Stimulated activated CD4-positive, alpha-beta T cell treated with anti-CD3 and anti-CD28 coated beads, TNF-alpha, amount 100 ng/mL, for 24 hours (primary cell): ENCODE measurements around the gene CTIF.

Experiments used
- DNase-seq, 3 experiments: peaks; one replicate each; pipeline ENCODE4 v3.0.0-alpha.2; 2020; ENCODE audit warnings: low read depth in 3 of 3

CTIF gene

DNA sequence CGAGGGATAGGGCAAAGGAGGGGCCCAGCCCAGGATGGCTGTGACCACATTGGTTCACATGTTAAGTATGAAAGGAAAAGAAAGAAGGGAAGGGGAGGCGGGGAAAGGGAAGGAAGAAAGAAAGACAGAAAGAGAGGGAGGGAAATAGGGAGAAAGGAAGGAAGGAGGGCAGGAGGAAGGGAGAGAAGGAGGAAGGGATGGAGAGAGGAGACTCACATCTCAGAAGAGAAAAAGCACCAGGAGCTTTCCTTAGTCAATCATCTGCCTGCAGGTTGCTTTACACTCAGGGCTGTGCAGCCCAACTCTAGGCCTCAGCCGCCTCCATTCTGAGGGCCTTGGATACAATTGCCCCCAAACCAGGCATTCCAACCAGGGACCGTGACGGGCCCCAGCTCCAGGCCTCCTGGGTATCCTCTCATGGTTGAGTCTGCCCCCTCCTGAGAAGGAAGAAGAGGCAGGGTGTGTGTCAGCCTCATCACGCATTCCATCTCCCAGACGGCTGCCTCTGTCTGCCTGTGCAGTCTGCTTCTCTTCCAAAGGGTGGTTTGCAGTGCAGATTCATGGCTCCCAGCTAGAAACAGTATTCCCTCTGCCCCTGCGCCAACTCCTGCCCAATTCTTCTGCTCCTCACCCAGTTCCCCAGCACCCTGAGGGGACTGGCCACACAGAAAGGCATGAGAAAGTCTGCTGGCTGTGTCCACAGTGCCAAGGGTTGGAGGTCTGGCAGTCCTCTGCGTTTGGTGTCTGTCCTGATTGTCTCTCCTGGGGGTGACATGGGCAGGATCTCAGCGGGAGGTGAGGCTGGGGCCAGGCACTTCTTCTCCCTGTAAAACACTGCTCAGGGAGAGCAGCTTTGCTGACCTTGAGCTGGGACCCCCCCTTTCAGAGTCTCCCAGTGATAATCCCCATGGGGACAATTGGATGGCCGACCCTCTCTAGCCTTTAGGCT is 248.6 kb downstream of the CTIF start:
- DNase-seq, result no peak

DNA sequence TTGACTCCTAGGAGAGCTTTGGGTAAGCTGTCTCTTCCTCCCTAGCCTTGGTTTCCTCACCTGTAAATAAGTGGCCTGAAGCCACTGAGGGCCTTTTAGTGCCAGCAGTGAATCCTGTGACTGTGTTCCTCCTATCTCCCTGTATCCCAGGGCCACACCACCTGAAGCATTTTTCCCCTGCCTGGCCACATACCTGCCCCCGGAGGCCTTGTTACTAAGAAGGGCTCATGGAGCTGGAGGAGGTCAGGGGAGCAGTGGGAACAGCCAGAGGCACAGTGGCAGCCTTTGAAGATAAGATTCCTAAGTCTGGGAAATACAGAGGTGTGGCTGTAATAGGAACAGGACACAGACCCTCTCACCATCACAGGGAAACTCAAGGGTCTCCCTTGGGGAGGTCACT is 249.5 kb downstream of the CTIF start:
- DNase-seq, result no peak

DNA sequence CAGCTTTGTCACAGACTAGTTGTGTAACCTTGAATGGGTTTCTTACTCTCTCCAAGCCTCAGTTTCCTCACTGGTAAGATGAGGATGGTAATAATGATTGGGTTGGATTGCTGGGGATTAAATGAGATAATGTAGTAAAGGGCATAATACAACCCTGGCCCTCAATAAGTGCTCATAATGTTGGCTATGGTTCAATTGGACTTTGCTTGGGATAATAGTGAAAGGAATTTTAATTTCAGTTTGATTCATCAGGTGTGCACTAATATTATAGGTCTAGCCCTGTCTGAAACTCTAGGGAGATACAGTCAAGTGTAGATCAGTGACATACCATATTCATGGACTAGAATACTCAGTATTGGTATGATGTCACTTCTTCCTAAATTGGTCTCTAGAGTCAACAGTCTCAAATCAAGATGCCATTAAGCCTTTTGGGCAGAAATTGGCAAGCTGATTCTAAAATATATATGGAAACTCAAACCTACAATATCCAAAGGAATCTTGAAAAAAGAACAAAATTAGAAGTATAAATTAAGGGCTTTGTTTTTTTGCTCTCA is 250.5 kb downstream of the CTIF start:
- no peak for DNase-seq

DNA sequence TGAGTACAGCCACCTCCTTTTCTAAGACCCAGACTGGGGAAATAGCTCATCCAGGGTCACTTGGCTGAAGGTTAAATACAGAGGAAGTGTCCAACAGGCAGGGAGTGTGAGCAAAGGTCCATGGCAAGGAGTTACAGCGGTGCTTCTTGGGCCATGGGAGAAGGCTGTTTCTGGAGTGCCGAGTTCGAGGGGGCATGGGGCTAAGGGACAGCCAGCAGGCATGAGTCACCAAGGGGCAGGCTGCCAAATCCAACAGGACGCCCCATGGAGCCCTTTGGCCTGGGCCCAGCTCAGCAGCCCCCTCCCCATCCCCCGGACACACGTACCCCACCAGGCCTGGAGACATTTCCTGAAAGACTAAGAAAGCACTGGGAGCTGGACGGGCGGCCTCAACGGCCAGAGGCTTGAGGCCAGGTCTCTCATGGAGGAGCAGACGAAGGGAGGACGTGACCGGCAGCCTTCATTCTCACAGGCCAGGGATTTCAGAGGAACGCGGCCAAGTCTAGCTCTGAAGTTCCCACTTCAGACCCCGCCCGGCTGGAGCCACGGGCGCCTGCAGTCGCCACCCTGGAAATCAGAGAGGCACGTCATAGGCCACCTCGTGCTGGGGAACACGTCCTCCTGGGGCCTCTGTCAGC is 251.5 kb downstream of the CTIF start:
- no peak for DNase-seq

DNA sequence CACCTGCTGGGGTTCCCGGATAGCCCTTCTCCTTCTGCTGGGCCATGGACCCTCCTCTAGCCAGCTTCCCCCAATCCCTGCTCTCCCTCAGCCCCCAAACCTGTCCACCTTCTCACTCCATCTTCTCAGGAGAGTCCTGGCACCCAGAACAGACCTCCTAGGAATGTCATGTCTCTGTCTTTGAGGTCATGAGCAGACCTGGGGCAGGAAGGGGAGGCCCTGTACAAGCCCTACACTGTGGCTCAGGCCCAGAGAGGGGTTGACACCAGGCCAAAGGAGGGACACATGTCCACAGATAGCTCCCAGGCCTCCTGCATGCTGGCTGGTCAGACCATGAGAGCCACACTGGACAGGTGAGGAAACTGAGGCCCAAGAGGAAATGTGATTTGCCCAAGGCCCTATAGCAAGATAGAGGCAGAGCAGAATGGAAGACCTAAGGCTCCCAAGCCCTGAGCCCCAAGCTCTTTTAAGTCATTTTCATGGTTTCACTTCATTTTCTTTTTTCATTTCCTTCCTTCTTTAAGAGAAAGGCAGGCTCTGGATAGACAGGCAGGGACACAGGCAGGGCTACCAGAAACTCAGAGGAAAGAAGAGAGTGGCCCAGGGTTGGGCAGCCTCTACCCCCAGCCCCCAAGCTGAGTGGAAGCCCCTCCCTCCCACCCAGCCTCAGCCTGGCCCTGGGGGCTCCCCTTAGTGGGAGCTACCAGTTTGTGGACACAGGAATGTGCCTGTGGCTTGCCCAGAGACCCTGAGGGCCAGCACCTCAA is 252.2 kb downstream of the CTIF start:
- no peak for DNase-seq

DNA sequence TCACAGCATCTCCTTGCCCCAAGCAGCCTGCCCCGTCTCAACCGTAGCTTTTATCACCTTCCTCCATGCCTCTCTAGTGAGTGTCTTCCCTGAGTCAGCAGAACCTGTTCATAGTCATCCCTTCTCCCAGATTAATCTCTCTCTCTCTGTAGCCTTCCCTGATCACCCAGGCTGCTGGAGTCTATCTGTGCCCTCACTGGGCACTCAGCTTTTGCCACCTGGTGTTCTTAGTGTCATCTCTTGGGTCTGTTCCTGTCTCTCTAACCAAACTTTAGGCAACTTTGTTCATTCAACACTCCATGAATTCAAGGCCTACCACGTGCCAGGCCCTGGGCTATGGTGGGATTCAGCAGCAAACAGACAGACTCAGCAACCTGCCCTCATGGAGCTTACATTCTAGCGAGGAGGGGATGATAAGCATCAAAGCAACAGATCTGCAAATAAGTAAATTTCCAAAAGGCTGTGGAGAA is 252.8 kb downstream of the CTIF start:
- DNase-seq, result no peak

DNA sequence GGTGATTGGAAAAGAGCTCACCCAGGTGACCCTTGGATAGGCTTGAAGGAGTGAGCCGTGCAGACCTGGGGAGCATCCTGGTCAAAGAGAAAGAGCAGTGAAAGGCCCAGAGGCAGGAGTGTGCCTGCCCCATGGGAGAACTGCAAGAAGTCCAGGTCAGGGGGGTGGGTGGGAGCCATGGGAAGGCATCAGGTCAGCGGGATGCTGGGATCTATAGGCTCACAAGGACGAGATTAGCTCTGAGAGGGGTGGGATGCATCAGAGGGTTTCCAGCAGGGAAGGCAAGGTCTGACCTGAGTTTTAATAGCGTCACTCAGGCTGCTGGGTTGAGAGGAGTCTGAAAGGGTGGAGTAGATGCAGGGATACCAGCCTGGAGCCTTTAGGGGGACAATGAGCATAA is 253.3 kb downstream of the CTIF start:
- DNase-seq, result no peak

DNA sequence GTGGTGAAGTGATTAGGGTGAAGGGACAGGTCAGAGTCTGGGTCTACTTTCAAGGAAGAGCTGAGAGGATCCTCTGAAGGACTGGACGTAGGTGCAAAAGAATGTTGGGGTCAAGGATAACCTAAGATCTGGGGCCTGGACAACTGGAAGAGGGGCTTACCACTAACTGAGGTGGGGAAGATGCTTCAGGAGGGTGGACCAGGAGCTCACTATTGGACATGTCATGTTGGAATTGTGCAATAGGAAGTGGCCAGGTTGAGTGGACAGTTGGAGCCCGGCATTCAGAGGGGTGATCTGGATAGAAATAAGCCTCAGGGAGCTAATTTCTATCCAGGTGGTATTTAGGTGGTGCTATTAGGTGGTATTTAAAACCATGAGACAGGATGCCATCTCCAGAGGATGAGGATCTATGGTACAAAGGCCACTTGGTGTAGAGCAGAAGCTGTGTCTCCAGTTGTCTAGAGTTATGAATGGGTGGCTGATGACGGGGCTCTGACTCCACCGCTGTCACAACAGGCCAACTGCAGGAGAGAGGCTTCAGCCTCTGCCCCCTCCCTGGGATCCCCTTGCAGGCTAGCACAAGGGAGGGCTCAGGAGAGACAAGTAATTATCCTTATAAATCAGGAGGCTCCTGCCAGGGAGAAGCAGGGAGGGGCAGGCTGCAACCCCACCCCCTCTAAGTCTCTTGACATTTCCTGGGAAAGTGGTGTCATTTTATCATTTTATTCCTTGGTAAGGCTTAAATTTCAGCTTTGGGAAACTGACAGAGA is 254.0 kb downstream of the CTIF start:
- no peak for DNase-seq

DNA sequence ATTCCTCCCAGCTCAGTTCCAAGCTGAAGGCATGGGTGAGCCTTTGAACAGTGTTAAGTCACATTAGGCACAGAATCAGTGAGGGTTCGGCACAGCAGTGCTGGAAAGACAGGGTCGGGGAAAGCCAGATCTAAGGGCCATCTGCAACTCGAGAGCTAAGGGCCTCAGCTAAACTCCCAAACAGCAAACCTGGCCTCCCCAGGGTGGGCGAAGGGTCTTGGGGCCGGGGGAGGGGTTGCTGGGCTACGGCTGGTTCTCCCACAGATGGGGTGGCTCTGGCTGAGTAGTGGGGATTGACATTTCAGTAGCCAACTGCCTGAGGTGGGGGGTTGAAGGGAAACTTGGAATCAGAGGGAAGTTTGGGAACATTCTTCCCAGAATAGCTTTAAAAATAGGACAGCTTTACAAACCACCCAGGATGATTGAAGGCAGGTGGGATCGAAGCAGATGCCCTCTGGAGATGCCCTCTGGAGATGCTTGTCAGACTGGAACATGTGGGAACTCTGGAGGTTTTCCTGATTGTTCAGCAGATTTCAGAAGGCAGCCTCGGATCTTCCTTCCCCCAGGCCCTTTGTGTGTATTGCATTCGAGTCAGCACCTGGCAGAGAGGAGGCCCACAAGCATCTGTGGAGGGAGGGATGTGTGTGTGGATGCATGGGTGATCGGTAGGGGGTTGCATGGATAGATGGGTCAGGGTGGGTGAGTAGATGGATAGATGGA is 255.6 kb downstream of the CTIF start:
- no peak for DNase-seq

DNA sequence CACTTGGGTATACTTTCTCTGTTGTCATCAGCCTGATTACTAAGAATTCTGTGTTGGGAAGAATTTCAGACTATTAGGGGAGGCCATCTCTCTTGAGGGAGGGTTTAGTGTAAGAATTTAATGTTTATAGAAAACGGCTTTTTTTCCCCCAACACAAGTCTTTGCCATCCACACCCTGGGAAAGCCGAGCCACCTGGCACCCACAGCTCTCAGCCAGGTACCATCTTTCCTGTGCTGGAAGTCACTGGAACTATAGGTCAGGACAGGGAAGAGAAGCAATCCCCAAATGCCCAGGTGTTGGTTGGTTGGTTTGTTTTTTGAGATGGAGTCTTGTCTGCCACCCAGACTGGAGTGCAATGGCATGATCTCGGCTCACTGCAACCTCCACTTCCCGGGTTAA is 256.9 kb downstream of the CTIF start:
- DNase-seq, result no peak

DNA sequence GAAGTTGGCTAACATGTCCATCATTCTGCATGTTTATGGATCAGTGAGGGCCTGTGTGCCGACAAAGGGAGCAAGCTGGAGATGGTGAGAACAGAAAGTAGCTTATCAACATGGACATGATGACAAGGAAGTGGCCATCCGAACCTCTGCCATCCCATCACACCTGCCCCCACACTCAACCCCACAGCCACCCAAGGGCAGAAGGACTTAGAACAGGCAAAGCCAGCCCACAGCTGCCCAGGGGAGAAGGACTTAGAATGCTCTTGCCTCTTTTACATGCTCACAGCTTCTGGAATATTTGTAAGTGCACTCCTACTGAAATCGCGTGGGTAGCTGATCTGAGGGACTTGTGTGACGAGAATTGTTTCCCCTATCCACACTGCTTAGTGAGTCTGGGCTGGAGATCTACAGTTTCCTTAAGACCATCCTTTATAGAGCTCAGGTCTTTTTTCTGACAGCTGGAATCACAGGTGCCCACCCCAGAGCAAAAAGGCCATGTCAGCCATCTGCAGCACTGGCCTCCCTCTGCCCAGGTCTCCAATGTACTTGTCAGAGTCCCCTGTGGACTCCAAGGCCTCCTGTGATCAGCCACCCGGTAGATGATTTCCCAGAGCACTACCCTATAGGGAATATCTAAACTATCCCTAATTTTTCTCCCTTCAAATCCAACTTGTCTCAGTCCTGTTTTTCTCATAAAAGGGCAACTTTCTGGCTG is 257.8 kb downstream of the CTIF start:
- no peak for DNase-seq

DNA sequence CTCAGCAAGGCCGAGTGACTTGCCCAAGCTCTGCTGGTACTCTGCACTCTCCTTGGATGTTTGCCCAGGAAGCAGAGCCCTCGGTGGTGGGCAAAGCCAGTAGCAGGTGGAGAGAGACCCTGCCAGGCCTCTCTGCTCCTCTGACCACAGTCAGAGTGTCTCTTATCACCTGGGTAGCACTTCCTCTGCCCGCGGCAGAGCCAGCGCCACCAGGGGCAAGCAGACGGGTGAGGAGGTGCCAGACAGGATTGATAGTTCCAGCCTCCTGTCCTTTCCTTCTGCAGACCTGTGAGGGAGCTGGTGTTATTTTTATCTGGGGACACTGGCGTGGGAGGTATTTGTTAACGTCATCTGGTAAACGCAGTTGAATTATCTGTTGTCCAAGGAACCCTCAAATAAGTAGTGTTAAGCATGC is 259.0 kb downstream of the CTIF start:
- no peak for DNase-seq

DNA sequence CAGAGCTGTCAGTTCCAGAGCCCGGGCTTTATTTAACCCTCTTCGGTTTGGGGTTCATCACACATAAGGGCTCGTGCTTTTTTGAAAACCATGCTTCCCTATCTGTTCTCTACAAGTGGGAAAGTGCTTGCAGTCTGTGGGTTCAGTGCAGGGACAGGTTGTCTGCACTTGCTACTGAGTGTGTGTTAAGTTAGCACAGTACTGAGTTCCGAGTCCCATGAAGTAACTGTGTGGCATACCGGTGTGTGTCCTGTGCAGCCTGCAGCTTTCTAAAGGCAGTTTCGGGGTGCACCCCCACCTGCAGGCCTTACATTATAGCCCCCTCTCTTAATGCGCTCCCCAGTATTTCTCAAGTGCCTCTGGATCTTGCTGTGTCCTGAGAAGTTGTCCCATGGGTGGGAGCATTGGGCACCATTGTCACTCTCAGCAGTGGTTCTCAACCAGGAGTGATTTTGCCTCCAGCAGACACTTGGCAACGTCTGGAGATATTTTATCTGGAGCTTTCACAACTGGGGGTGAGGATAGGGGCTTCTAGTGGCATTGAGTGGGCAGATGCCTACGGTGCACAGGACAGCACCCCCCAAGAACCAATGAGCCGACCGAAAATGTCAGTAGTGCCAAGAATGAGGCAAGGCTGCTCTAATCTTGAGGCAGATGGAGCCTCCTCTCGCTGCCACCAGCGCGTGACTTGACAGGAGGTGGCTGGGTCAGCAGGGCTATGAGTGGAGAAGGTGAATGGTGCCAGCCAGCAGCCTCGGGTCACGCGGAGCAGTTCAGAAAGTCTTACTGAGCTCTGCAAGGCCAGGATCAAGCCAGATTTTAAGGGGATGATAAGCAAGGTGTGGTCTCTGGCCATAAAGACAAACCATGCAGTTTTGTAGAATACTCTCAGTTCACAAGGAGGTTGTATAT is 259.8 kb downstream of the CTIF start:
- no peak for DNase-seq

DNA sequence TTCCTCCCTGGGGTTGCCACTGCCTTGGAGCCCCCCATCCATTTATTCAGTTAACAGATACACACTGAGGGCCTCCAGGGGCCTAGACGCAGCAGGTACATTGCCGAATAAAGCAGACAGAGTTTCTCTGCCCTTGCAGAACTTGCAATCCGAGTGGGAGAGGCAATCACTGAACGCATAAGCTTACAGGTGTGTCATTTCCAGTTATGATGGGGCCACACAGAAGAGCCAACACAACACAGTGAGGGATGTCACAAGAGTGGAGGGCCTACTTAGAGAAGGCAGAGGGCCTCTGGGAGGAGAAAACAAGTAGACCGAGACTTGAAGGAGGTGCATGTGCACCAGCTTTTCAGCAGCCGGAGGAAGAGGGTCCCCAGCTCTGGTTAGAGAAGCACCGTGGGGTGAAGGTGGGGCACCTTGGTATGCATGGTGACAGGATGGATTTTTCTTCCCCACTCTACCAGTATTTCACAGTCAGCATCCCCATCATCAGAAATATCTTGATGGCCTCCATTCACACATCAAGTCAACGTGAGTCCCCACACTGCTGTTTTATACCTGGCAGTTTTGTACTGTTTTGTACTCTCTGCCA is 261.0 kb downstream of the CTIF start:
- no peak for DNase-seq

DNA sequence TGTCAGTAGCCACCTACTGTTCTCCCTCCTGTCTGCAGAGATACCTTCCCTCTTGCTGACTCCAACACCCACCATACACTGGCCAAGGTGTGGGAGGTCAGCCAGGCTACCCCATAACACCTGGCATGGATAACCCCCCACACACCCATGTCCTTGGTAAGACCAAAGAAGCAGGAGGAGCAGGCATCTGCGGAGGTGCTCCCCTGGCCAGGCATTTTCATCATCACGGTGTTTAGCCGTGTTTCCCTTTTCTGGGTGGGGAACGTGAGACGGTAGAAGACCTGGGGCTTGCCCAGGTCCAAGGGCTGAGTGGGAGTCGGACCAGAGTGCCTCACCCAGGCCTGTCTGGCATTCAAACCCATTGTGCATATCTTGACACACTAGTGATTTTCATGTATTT is 261.6 kb downstream of the CTIF start:
- DNase-seq, result no peak

DNA sequence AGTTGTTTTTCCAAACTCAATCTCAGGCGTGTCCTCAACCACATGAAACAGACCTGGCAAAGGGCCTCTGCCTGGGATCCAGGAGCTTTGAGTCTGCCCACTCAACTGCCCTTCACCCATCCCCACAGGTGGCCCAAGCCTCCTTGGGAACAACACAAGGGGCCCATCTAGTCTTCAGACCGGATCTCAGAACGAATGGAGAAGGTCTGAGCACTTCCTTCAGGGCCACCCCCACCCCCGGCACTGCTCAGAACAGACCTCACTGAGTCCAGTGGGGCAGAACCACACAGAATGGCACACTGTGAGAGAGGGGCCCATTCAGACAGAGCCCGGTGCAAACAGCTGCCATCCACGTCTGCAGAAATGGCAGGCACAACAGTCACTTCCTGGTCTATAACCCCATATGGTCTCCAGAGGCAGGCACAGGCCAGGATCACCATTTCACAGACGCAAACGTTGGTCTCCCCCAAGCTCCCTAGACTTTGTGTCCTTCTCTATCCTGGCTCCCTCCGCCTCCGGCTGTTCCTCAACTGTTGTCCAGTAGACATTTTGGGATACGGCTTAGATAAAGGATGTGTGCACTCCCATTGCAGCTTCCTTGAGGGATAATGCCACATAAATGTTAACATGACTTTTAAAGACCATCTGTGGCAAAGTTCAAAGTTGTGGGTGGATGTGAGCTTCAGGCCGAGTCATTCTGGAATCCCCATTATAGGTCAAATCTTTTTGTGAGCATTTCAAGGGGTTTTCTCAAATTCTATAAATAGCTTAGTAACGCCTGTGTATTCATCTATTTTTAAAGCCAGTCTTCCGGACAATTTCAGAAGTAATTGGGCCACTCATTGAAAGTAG is 262.3 kb downstream of the CTIF start:
- peak in 1 of 3 experiments; percentile 25 for DNase-seq

DNA sequence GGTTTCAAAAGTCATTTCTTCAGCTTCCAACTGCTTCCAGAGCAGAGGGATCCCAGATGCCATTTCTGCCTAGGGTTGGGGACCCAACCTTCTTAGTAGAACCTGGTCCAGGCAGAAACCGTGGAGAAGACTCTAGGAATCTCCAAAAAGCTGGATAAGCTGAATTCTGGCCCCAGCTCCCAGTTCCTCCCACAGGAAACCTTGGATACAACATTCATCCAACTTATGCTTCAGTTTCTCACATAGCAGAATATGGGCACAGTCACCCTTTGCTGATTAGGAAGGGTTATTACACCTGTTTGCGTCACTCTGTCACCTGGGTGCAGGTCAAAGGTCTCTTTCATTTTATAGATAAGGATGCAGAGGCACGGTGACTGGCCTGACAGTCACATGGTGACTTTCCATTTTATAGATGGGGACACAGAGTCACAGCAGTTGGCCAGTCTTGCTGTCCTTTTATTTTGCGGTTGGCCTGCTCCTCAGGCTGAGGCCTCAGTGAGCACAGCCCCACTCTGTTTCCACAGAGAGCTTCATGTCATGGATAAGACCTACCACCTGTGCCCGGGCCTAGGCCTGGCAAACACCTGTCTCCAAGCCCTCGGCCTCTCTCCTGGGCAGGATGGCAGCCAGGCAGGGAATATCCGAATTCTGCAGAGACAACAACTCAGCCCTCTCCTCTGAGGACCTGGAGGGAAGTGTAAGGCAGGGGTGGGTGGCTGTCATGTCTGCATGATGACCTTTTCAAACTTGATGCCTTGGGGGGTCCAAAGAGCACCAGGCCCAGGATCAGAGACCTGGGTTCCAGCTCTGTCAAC is 263.1 kb downstream of the CTIF start:
- DNase-seq, result no peak
